Measurements from ENCODE around the gene SNX10.

DNA sequence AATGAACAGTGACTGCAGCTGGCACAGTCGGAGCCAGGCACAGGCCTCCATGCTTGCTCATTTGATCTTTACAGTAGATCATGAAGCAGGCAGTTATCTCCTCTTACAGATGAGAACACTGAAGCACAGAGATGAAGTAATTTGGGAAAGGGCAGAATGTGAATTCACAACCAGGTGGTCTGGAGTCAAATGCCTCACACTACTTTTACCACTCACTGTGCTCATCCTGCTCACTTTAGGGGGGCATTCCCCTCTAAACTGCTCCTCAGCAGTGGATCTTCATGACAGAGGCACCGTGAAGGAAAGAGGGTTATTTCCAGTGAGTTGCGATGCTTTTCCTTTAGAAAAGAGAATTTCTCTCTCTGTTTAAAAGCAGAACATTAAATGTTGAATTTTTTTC is 15.1 kb downstream of the SNX10 start:
- TF ChIP-seq, protein P1, sequence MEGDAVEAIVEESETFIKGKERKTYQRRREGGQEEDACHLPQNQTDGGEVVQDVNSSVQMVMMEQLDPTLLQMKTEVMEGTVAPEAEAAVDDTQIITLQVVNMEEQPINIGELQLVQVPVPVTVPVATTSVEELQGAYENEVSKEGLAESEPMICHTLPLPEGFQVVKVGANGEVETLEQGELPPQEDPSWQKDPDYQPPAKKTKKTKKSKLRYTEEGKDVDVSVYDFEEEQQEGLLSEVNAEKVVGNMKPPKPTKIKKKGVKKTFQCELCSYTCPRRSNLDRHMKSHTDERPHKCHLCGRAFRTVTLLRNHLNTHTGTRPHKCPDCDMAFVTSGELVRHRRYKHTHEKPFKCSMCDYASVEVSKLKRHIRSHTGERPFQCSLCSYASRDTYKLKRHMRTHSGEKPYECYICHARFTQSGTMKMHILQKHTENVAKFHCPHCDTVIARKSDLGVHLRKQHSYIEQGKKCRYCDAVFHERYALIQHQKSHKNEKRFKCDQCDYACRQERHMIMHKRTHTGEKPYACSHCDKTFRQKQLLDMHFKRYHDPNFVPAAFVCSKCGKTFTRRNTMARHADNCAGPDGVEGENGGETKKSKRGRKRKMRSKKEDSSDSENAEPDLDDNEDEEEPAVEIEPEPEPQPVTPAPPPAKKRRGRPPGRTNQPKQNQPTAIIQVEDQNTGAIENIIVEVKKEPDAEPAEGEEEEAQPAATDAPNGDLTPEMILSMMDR (IDR thresholded peaks at IDR 0.05; ENCODE audit: low read length) = no peak
- TF ChIP-seq EZH2 (IDR thresholded peaks at IDR 0.05; ENCODE audit: borderline replicate concordance, low read length) = no peak

All from OCI-LY1 (cell line).